A549 (cell line): ENCODE data around the gene CCDC57. TPM values are rescaled to one million over a fixed set of nuclear protein-coding genes. Genes with fewer than 3 reads are reported as not detected.

Experiments used
- ATAC-seq, 2 experiments: fragments of 200-7000 bp in 1 of 2; fragments of >200 bp in 1 of 2; cut with Nextera tagmentation in 1 of 2; cut with Tn5 transposase in 1 of 2; 3 replicates each; pipeline versions ENCODE4 v1.8.0 to v1.9.1; 2018 to 2020; ENCODE audit warnings: mild to moderate bottlenecking in 1 of 2, moderate library complexity in 1 of 2
- CTCF ChIA-PET: fragments of 300-600 bp; sonication (Branson Sonifier 250); formaldehyde crosslinking; extraction: SDS; loops from one replicate; lab custom pipeline; 2021; ENCODE audit warnings: antibody characterized with exemption, inconsistent platforms; lab: Yijun Ruan, JAX
- POLR2A ChIA-PET: fragments of 350-600 bp; formaldehyde crosslinking; extraction: SDS; loops from one replicate; lab custom pipeline; 2021; ENCODE audit warnings: antibody characterized with exemption, inconsistent platforms; lab: Yijun Ruan, JAX
- DNase-seq, 2 experiments: peaks; one replicate each; pipeline versions ENCODE4 v3.0.0 to v3.0.0-alpha.2; 2011 to 2016; ENCODE audit warnings: low read depth in 1 of 2, low spot score in 1 of 2
- FAIRE-seq: peaks from 2 replicates; lab custom pipeline; 2011; peaks lifted over from hg19 to GRCh38; lab: Jason Lieb, UNC
- H3K27ac ChIP-seq, 2 experiments: fragments of >200 bp; sonication (Bioruptor Twin); formaldehyde crosslinking; 3 replicates each; pipeline ENCODE4 v1.5.1; 2016 to 2017
- H3K4me1 ChIP-seq: fragments of >200 bp; sonication (Bioruptor Twin); formaldehyde crosslinking; 3 replicates; pipeline ENCODE4 v1.6.1; 2016
- H3K4me2 ChIP-seq: fragments of >200 bp; sonication (Bioruptor Twin); formaldehyde crosslinking; 3 replicates; pipeline ENCODE4 v1.6.1; 2016
- H3K4me3 ChIP-seq: fragments of >200 bp; sonication (Bioruptor Twin); formaldehyde crosslinking; 3 replicates; pipeline ENCODE4 v1.5.1; 2016
- H3K9me3 ChIP-seq: fragments of >200 bp; sonication (Bioruptor Twin); formaldehyde crosslinking; 3 replicates; pipeline ENCODE4 v1.6.1; 2016
- BCL3 ChIP-seq: fragments of >200 bp; sonication (Bioruptor Twin); formaldehyde crosslinking; IDR thresholded peaks from 3 replicates; pipeline ENCODE4 v1.6.1; 2016
- CEBPB ChIP-seq, 2 experiments: fragments of >200 bp in 1 of 2; sonication (Bioruptor Twin) in 1 of 2; formaldehyde crosslinking in 1 of 2; IDR thresholded peaks; 2 replicates each; pipeline ENCODE4 v1.6.1; 2012 to 2016
- CTCF ChIP-seq: fragments of >200 bp; sonication (Bioruptor Twin); formaldehyde crosslinking; IDR thresholded peaks from 3 replicates; pipeline ENCODE4 v1.5.1; 2016
- EHMT2 ChIP-seq: fragments of 200-600 bp; sonication (generic); IDR thresholded peaks from 2 replicates; pipeline ENCODE4 v1.6.1; 2016; ENCODE audit warnings: antibody characterized with exemption, low read depth, mild to moderate bottlenecking, moderate library complexity
- HDAC2 ChIP-seq: fragments of 200-600 bp; sonication (generic); IDR thresholded peaks from 2 replicates; pipeline ENCODE4 v1.6.1; 2016
- HOXA7 ChIP-seq: fragments of 250-450 bp; sonication (Bioruptor Pico); IDR thresholded peaks from 2 replicates; pipeline ENCODE4 v1.5.0; 2020; ENCODE audit warnings: mild to moderate bottlenecking, moderate library complexity
- HOXB5 ChIP-seq: fragments of 250-450 bp; sonication (Bioruptor Pico); IDR thresholded peaks from 2 replicates; pipeline ENCODE4 v1.5.0; 2020; ENCODE audit warnings: mild to moderate bottlenecking, moderate library complexity
- JUN ChIP-seq, 2 experiments: fragments of >200 bp; sonication (Bioruptor Twin); formaldehyde crosslinking; IDR thresholded peaks; 2 replicates in 1 of 2; 3 replicates in 1 of 2; pipeline ENCODE4 v1.6.1; 2016 to 2017
- JUNB ChIP-seq: fragments of >200 bp; sonication (Bioruptor Twin); formaldehyde crosslinking; IDR thresholded peaks from 2 replicates; pipeline ENCODE4 v1.6.1; 2016
- MAX ChIP-seq: IDR thresholded peaks from 2 replicates; pipeline ENCODE4 v1.6.1; 2012
- NR3C1 ChIP-seq: fragments of >200 bp; sonication (Bioruptor Twin); formaldehyde crosslinking; IDR thresholded peaks from 3 replicates; pipeline ENCODE4 v1.6.1; 2017
- PBX3 ChIP-seq: IDR thresholded peaks from 2 replicates; pipeline ENCODE4 v1.6.1; 2012
- POLR2AphosphoS2 ChIP-seq: conservative IDR thresholded peaks from 2 replicates; pipeline ENCODE4 v1.6.1; 2012; ENCODE audit warnings: low read length, improper control_type of control experiment, inconsistent platforms
- REST ChIP-seq: fragments of 200-600 bp; sonication (generic); IDR thresholded peaks from 2 replicates; pipeline ENCODE4 v1.6.1; 2016; ENCODE audit warnings: antibody characterized with exemption, mild to moderate bottlenecking, moderate library complexity
- USF2 ChIP-seq: fragments of 450-650 bp; IDR thresholded peaks from 2 replicates; pipeline ENCODE4 v1.6.1; 2014; ENCODE audit warnings: antibody characterized with exemption
- ZC3H11A ChIP-seq: fragments of 450-650 bp; IDR thresholded peaks from 2 replicates; pipeline ENCODE4 v1.6.1; 2014; ENCODE audit warnings: antibody characterized with exemption, mild to moderate bottlenecking
- WGBS: methylation state at CpG from one replicate; pipeline ENCODE4 v1.1.6; 2017; ENCODE audit errors: missing lambda C conversion rate; 5-methylcytosine and 5-hydroxymethylcytosine counted together
- polyA plus RNA-seq, 4 experiments: library from polyadenylated mRNA; depleted of rRNA in 3 of 4; stranded (reverse); fragments of >200 nt; fragmentation: RNase III in 1 of 4; extraction: RNeasy Plus Mini Kit Qiagen cat#74134 plus additional on column Dnase treatment in 1 of 4; gene quantifications; 2 replicates in 3 of 4; 3 replicates in 1 of 4; pipeline ENCODE4 v1.2.3, GENCODE V29; 2011 to 2017

CCDC57 gene
- polyA plus RNA-seq, 2 of the 4 experiments (the other 2 are of a cell fraction) = 18.2 to 18.5 TPM

GRCh38 chr17:82188001-82188961 is 24.4 kb downstream of the CCDC57 start:
- ATAC-seq (peak in 1 of 2 experiments; percentile 49; a peak in 4 of 6 replicates), DNase-seq (no peak), FAIRE-seq (no peak)
- Histone ChIP-seq H3K4me2 (no peak overlapping the region), H3K4me1 (no peaks in the 10 kb centered on the region), H3K4me3 (no peak overlapping the region), H3K9me3 (no peaks in the 10 kb centered on the region), H3K27ac (no peak overlapping the region)
- TF ChIP-seq REST (no peak), NR3C1 (no peak)
- WGBS = 86% methylated on average over 26 of the region's 26 CpGs
- POLR2A ChIA-PET = no interaction called here
- CTCF ChIA-PET = interaction anchor here (0.6 to 2.4 kb wide), 8 partner anchors 9 to 325 kb away, joined by 3 to 12 read pairs (median 4); no protein-coding TSS in a partner anchor

- no peak overlapping the region for H3K27ac ChIP-seq
- H3K4me2 ChIP-seq = no peak overlapping the region
- TF ChIP-seq MAX (no peak), BCL3 (no peak), USF2 (no peak), JUNB (no peak), NR3C1 (no peak), CEBPB (IDR thresholded peaks at IDR 0.05) (no peak), REST (no peak), POLR2AphosphoS2 (no peak), HOXB5 (no peak), HOXA7 (CRISPR knock-in tag) (no peak), JUN (IDR thresholded peaks at IDR 0.05) (no peak), CTCF (no peak), HDAC2 (no peak), ZC3H11A (no peak), EHMT2 (no peak), PBX3 (no peak)
- FAIRE-seq = no peak
- ChIA-PET CTCF (interaction anchor here (0.6 to 2.4 kb wide), 3 partner anchors 18 to 163 kb away, joined by 3 to 12 read pairs (median 4); no protein-coding TSS in a partner anchor), POLR2A (no interaction called here)
- H3K4me3 ChIP-seq = no peak overlapping the region
- WGBS = 87% methylated on average over 3 of the region's 23 CpGs
- no peaks in the 10 kb centered on the region for H3K9me3 ChIP-seq
- H3K4me1 ChIP-seq = no peaks in the 10 kb centered on the region
- no peak for ATAC-seq
- DNase-seq = no peak
Observed at GRCh38 chr17:82187500-82187899, 25.1 kb downstream of the CCDC57 start.
